Karpas-422 (cell line): ENCODE measurements around the gene GPR42. TPM values are rescaled to one million over a fixed set of nuclear protein-coding genes. Genes with fewer than 3 reads are reported as not detected.
"Not testable (repeated sequence)": the region's sequence is repeated elsewhere in the genome, so short reads cannot be mapped to it uniquely, and the experiment has no call there.

Experiments used
- DNase-seq: peaks from one replicate; pipeline ENCODE4 v3.0.0-alpha.2; 2015
- H2AFZ ChIP-seq: fragments of 200-600 bp; sonication (generic); 2 replicates; pipeline ENCODE4 v1.6.1; 2014; ENCODE audit warnings: antibody characterized with exemption, low read length, mixed read lengths
- H3K27ac ChIP-seq: fragments of 200-600 bp; sonication (generic); 2 replicates; pipeline ENCODE4 v1.5.1; 2014; ENCODE audit warnings: mild to moderate bottlenecking, low read length, moderate library complexity
- H3K27me3 ChIP-seq: fragments of 200-600 bp; sonication (generic); 2 replicates; pipeline ENCODE4 v1.6.1; 2014; ENCODE audit warnings: low read length, mixed read lengths
- H3K36me3 ChIP-seq: fragments of 200-600 bp; sonication (generic); 2 replicates; pipeline ENCODE4 v1.6.1; 2014; ENCODE audit warnings: low read length, mixed read lengths; ENCODE audit not compliant: insufficient read depth
- H3K4me1 ChIP-seq: fragments of 200-600 bp; sonication (generic); 2 replicates; pipeline ENCODE4 v1.6.1; 2014; ENCODE audit warnings: mild to moderate bottlenecking, low read length, mixed read lengths
- H3K4me2 ChIP-seq: fragments of 200-600 bp; sonication (generic); 2 replicates; pipeline ENCODE4 v1.6.1; 2014; ENCODE audit warnings: low read length, low read depth, mild to moderate bottlenecking; ENCODE audit not compliant: poor library complexity, severe bottlenecking
- H3K4me3 ChIP-seq: fragments of 200-600 bp; sonication (generic); 2 replicates; pipeline ENCODE4 v1.5.1; 2014; ENCODE audit warnings: mild to moderate bottlenecking, antibody characterized with exemption, low read length, mixed read lengths
- H3K79me2 ChIP-seq: fragments of 200-600 bp; sonication (generic); 2 replicates; pipeline ENCODE4 v1.6.1; 2014; ENCODE audit warnings: mild to moderate bottlenecking, low read length, mixed read lengths
- H3K9ac ChIP-seq: fragments of 200-600 bp; sonication (generic); 2 replicates; pipeline ENCODE4 v1.6.0; 2014; ENCODE audit warnings: low read length
- H3K9me2 ChIP-seq: fragments of 200-600 bp; sonication (generic), shearing (Covaris generic); replicated peaks from 2 replicates; pipeline ENCODE4 v1.6.0; 2014; ENCODE audit warnings: mild to moderate bottlenecking, low read length, moderate library complexity; ENCODE audit not compliant: insufficient read depth
- H3K9me3 ChIP-seq: fragments of 300-700, 200-600 bp; sonication (generic); 2 replicates; pipeline ENCODE4 v1.6.1; 2014; ENCODE audit warnings: low read length, mixed read lengths
- H4K20me1 ChIP-seq: fragments of 200-600 bp; sonication (generic); 2 replicates; pipeline ENCODE4 v1.6.1; 2014; ENCODE audit warnings: mild to moderate bottlenecking, antibody characterized with exemption, low read length, low read depth; ENCODE audit not compliant: insufficient read depth
- total RNA-seq: library from RNA; depleted of rRNA; stranded (reverse); fragments of >200 nt; shearing (Covaris generic); gene quantifications from 2 replicates; pipeline ENCODE4 v1.2.3, GENCODE V29; 2014; ENCODE audit warnings: low replicate concordance

GPR42 gene
- total RNA-seq, 1 experiment from 2014 or later: not detected

DNA sequence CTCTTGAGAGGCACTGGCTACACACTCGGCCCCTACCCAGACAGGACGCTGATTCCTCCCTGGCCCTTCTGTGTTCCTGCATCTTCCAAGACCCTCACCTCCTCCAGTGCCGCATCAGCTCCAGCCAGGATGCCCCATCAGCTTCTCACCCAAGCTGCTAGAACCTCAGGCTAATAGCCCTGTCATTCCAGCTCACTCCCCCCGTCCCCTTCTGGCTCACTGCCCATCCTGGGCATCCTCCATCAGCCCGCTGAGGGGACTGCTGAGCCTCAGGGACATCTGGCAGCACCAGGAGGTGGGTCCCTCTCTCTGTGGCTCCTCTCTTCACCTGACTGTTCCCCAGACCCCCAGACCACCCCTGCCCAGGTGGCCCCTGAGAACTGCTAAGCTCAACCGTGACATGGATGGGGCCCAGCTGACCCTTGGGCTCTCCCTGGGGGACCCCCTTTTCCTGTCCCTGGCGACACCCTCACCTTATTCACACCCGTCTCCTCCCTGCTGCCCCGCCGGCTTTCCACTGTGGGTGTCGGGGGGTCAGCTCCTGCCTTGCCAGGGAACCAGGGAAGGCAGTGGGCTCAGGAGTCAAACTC is 7.8 kb upstream of the GPR42 start:
- no peak overlapping the region for H3K9ac ChIP-seq
- no peaks in the 10 kb centered on the region for H3K27me3 ChIP-seq
- no peak overlapping the region for H3K4me3 ChIP-seq
- H3K4me1 ChIP-seq: no peaks in the 10 kb centered on the region; the same call in 1 of the 2 replicates
- no peak overlapping the region for H3K4me2 ChIP-seq
- no peaks in the 10 kb centered on the region for H3K9me2 ChIP-seq
- H3K9me3 ChIP-seq: no peaks in the 10 kb centered on the region
- no peak overlapping the region for H3K27ac ChIP-seq
- H2AFZ ChIP-seq: no peak overlapping the region
- DNase-seq: peak; percentile 10
- H4K20me1 ChIP-seq: no peaks in the 10 kb centered on the region
- H3K36me3 ChIP-seq: no peaks in the 10 kb centered on the region
- no peaks in the 10 kb centered on the region for H3K79me2 ChIP-seq

DNA sequence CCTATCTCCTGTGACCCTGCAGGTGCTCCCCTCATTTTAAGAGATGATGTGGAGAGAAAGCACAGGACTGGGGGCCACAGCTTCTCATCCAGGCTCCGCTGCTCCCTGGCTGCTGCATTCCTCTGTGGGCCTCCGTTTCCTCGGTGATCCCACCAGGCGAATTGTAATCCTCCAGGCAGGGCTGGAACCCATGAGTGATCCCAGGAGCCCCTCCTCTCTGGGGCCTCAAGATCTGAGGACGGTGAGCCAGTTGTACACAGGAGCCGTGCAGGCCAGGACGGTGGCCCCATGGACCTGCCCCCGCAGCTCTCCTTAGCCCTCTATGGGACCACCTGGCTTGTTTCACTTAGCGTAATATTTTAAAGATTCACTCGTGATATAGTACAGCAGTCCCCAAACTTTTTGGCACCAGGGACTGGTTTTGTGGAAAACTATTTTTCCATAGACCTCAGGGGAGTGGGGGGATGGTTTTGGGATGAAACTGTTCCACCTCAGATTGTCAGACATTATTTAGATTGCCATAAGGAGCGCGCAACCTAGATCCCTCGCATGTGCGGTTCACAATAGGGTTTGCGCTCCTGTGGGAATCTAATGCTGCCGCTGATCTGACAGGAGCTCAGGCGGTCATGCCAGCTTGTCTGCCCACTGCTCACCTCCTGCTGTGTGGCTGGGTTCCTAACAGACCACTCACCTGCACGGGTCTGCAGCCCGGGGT is 7.0 kb upstream of the GPR42 start:
- Histone ChIP-seq H3K4me1 (no peaks in the 10 kb centered on the region; the same call in 1 of the 2 replicates), H2AFZ (no peak overlapping the region), H3K9ac (no peak overlapping the region), H3K9me3 (no peaks in the 10 kb centered on the region), H3K4me2 (no peak overlapping the region), H4K20me1 (no peaks in the 10 kb centered on the region), H3K4me3 (no peak overlapping the region), H3K9me2 (no peaks in the 10 kb centered on the region), H3K36me3 (no peaks in the 10 kb centered on the region), H3K27me3 (no peaks in the 10 kb centered on the region), H3K79me2 (no peaks in the 10 kb centered on the region), H3K27ac (no peak overlapping the region)
- peak; percentile 9 for DNase-seq

DNA sequence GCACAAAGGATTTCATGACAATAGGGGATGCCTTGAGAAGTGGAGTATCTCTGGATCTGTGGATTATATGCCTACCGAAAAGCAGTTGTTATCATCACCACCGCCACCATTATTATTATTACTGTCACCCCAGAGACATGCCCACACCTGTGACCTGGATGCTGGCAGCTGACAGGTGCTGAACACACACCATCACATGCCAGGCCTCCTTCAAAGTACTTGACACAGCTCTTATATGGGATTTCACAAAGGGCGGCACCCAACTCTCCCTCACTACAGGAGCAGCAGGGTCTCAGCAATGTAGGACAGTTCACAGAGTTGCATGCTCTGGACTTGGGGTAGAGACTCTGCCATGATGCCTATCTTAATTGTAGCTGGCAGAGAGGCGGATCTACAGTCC is 5.6 kb upstream of the GPR42 start:
- H3K9me2 ChIP-seq: no peaks in the 10 kb centered on the region
- H3K27me3 ChIP-seq: no peaks in the 10 kb centered on the region
- H3K4me3 ChIP-seq: no peak overlapping the region
- no peak for DNase-seq
- no peaks in the 10 kb centered on the region for H3K9me3 ChIP-seq
- no peaks in the 10 kb centered on the region for H4K20me1 ChIP-seq
- H3K4me1 ChIP-seq: no peaks in the 10 kb centered on the region; the same call in 1 of the 2 replicates
- H3K36me3 ChIP-seq: no peaks in the 10 kb centered on the region
- no peak overlapping the region for H3K4me2 ChIP-seq
- no peak overlapping the region for H2AFZ ChIP-seq
- H3K27ac ChIP-seq: no peak overlapping the region
- no peak overlapping the region for H3K9ac ChIP-seq
- H3K79me2 ChIP-seq: no peaks in the 10 kb centered on the region

DNA sequence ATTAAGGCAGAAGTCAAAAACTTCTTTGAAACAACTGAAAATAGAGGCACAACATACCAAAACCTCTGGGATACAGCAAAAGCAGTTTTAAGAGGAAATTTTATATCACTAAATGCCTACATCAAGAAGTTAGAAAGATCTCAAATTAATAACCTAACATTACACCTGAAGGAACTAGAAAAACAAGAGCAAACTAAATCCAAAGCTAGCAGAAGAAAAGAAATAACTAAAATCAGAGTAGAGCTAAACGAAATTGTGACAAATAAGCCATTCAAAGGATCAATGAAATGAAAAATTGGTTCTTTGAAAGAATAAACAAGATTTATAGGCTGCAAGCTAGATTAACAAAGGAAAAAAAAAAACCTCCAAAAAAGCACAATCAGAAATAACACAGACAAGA is 2.5 kb upstream of the GPR42 start:
- H3K9me3 ChIP-seq: no peaks in the 10 kb centered on the region
- no peak overlapping the region for H3K4me3 ChIP-seq
- H3K4me2 ChIP-seq: no peak overlapping the region
- H3K27ac ChIP-seq: no peak overlapping the region
- no peak for DNase-seq
- no peaks in the 10 kb centered on the region for H3K36me3 ChIP-seq
- no peaks in the 10 kb centered on the region for H3K9me2 ChIP-seq
- no peak overlapping the region for H3K9ac ChIP-seq
- no peaks in the 10 kb centered on the region for H3K4me1 ChIP-seq
- no peaks in the 10 kb centered on the region for H3K27me3 ChIP-seq
- no peaks in the 10 kb centered on the region for H4K20me1 ChIP-seq
- H3K79me2 ChIP-seq: no peaks in the 10 kb centered on the region
- no peak overlapping the region for H2AFZ ChIP-seq

DNA sequence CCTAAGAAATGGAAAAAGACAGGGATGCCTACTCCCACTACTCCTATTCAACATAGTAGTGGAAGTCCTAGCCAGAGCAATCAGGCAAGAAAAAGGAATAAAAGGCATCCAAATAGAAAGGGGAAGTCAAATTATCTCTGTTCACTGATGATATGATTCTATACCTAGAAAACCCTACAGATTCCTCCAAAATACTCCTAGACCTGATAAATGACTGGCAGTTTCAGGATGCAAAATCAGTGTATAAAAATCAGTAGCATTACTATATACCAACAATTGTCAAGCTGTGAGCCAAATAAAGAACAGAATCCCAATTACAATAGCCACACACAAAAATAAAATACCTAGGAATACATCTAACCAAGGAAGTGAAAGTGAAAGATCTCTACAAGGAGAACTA is 1.3 kb upstream of the GPR42 start:
- Histone ChIP-seq H3K27me3 (no peaks in the 10 kb centered on the region), H3K9me2 (no peaks in the 10 kb centered on the region), H3K4me1 (no peaks in the 10 kb centered on the region)

DNA sequence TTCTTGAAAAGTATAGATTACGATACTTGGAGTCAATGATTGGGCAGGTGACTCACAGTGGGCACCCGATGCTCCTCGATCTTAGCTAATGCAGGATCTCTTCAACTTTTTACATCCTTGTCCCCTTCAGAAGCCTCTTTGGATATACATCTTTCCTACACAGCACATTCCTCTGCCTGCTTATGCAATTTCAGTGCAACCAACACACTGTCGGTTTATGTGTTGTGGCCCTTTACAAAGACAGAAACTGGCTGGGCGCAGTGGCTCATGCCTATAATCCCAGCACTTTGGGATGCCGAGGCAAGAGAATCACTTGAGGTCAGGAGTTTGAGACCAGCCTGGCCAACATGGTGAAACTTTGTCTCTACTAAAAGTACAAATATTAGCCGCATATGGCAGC is 2.6 kb downstream of the GPR42 start:
- Histone ChIP-seq H3K9ac (no peak overlapping the region), H3K27me3 (no peaks in the 10 kb centered on the region), H3K4me3 (no peak overlapping the region), H3K9me3 (no peaks in the 10 kb centered on the region), H3K79me2 (no peaks in the 10 kb centered on the region), H2AFZ (no peak overlapping the region), H4K20me1 (no peaks in the 10 kb centered on the region), H3K4me2 (no peak overlapping the region), H3K4me1 (no peaks in the 10 kb centered on the region), H3K36me3 (no peaks in the 10 kb centered on the region), H3K9me2 (no peaks in the 10 kb centered on the region), H3K27ac (no peak overlapping the region)
- no peak for DNase-seq

More for the DNA sequence above, 1.3 kb upstream of the GPR42 start:
- no peaks in the 10 kb centered on the region for H4K20me1 ChIP-seq
- no peaks in the 10 kb centered on the region for H3K79me2 ChIP-seq
- DNase-seq: no peak
- H3K36me3 ChIP-seq: no peaks in the 10 kb centered on the region
- H3K9me3 ChIP-seq: no peaks in the 10 kb centered on the region
- H3K4me2 ChIP-seq: no peak overlapping the region
- no peak overlapping the region for H3K9ac ChIP-seq
- no peak overlapping the region for H3K4me3 ChIP-seq
- H2AFZ ChIP-seq: no peak overlapping the region
- no peak overlapping the region for H3K27ac ChIP-seq

DNA sequence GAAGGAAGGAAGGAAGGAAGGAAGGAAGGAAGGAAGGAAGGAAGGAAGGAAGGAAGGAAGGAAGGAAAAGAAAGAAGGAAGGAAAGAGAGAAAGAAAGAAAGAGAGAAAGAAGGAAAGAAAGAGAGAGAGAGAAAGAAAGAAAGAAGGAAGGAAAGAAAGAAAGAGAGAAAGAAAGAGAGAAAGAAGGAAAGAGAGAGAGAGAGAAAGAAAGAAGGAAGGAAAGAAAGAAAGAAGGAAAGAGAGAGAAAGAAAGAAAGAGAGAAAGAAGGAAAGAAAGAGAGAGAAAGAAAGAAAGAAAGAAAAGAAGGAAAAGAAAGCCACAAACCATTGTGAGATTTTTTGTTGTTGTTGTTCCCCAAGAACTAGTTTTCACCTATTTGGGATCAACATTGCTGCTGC is 3.2 kb downstream of the GPR42 start:
- H3K9ac ChIP-seq, H2AFZ ChIP-seq, H3K4me3 ChIP-seq, DNase-seq, H3K9me2 ChIP-seq, H3K36me3 ChIP-seq, H3K27ac ChIP-seq, H3K4me1 ChIP-seq, H4K20me1 ChIP-seq, H3K4me2 ChIP-seq, H3K79me2 ChIP-seq, H3K9me3 ChIP-seq, H3K27me3 ChIP-seq: not testable (repeated sequence)

DNA sequence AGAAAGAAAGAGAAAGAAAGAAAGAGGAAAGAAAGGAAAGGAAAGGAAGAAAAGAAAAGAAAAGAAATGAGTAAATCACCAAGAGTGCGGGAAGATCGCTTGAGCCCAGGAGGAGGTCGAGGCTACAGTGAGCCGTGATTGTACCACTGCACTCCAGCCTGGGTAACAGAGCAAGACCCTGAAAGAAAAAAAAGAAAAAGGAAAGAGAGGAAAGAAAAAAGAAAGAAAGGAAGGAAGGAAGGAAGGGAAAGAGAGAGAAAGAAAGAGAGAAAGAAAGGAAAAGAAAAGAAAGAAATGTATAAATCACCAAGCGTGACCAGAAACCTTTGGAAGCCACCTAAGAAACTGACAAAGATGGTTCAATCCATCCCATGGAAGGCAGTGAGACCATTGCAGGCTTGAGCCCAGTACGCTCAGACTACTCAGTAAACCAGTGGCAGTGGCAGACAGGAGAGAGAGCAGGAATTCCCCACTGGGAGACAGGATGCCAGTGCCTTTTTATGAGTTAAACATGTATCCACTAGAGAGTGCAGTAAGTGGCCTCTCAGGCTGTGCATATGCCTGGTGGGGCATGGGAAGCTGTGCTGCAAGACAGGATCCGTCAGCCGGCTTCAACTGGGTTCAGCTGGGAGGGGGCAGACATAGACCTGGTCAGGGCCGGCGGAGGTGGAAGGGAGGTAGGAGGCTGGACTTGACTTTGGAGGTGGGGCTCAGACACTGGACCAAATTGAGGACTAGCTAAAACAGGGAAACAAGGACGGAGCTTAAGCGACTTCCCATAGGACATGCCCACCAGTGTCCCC is 4.8 kb downstream of the GPR42 start:
- Histone ChIP-seq H3K79me2 (no peaks in the 10 kb centered on the region), H3K9ac (no peak overlapping the region), H4K20me1 (no peaks in the 10 kb centered on the region), H2AFZ (no peak overlapping the region), H3K36me3 (no peaks in the 10 kb centered on the region), H3K9me3 (no peaks in the 10 kb centered on the region), H3K9me2 (no peaks in the 10 kb centered on the region), H3K4me3 (no peak overlapping the region), H3K27me3 (no peaks in the 10 kb centered on the region), H3K4me2 (no peak overlapping the region), H3K27ac (no peak overlapping the region), H3K4me1 (no peaks in the 10 kb centered on the region)
- DNase-seq: no peak
